AG04449 (cell line): ENCODE measurements around the gene GPR87.

Source experiments
- CTCF ChIA-PET: fragments of 350-600 bp; formaldehyde crosslinking; extraction: SDS; loops from one replicate; lab custom pipeline; 2021; ENCODE audit warnings: antibody characterized with exemption; lab: Yijun Ruan, JAX
- POLR2A ChIA-PET: fragments of 400-600, 350-600 bp; formaldehyde crosslinking; extraction: SDS; loops from one replicate; lab custom pipeline; 2020; ENCODE audit warnings: antibody characterized with exemption, inconsistent platforms; lab: Yijun Ruan, JAX
- DNase-seq: peaks from one replicate; pipeline ENCODE4 v3.0.0-alpha.2; 2010; ENCODE audit warnings: low read depth, low spot score
- H3K4me3 ChIP-seq: 2 replicates; pipeline ENCODE4 v1.5.1; 2011; ENCODE audit warnings: low read depth, mild to moderate bottlenecking, control low read depth, low read length
- CTCF ChIP-seq: IDR thresholded peaks from one replicate; pipeline ENCODE4 v1.5.1; 2011; ENCODE audit warnings: mild to moderate bottlenecking, moderate library complexity, low read length, control low read depth, inconsistent platforms; ENCODE audit not compliant: insufficient read depth; ENCODE audit errors: missing control alignments

GPR87 gene

GRCh38 chr3:151267066-151267465 lies 49.6 kb downstream of the GPR87 start:
- H3K4me3 ChIP-seq, result no peak overlapping the region
- no peak for TF ChIP-seq CTCF
- POLR2A ChIA-PET, result no interaction called here
- CTCF ChIA-PET, result interaction anchor here (1.4 to 3.4 kb wide), 5 partner anchors 13 to 111 kb away, joined by 5 to 35 read pairs (median 12); partner anchors contain the start of gene P2RY14
- no peak for DNase-seq

DNA sequence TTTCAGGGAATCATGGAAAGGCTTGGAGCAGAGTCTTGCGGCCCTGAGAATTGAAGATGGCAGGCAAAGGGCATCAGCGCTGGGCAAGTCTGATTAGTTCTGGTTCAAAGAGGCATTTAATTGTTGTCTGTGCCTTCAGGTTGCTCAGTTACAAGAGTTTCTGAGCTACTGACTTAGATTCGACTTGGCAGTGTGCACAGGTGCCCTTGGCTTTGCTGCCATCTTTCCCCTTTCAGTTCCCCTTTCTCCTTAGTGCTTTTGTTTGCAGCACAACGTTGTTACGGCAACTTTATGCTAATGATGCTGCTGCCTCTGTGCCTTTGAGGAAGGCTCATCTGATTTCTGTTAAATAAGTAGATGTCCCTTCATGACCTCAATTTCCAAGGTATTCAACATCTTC lies 50.8 kb downstream of the GPR87 start:
- DNase-seq, result no peak
- ChIA-PET CTCF (interaction anchor here (3.4 kb wide), 1 partner anchor 14 kb away, joined by 35 read pairs; the partner anchor contains the start of gene P2RY14), POLR2A (no interaction called here)
- no peak overlapping the region for H3K4me3 ChIP-seq
- TF ChIP-seq CTCF, result no peak

GRCh38 chr3:151265166-151265565 lies 51.5 kb downstream of the GPR87 start:
- no peak overlapping the region for H3K4me3 ChIP-seq
- no peak for TF ChIP-seq CTCF
- ChIA-PET CTCF (interaction anchor here (1.2 to 1.7 kb wide), 3 partner anchors 13 to 97 kb away, joined by 3 to 6 read pairs (median 4); no protein-coding TSS in a partner anchor), POLR2A (no interaction called here)
- no peak for DNase-seq

GRCh38 chr3:151264605-151265004 lies 52.0 kb downstream of the GPR87 start:
- ChIA-PET POLR2A (no interaction called here), CTCF (interaction anchor here (1.1 to 1.7 kb wide), 4 partner anchors 13 to 97 kb away, joined by 3 to 6 read pairs (median 4); no protein-coding TSS in a partner anchor)
- no peak for DNase-seq
- no peak for TF ChIP-seq CTCF
- H3K4me3 ChIP-seq, result no peak overlapping the region

GRCh38 chr3:151262871-151263525 lies 53.6 kb downstream of the GPR87 start:
- ChIA-PET CTCF (interaction anchor here (0.9 to 4.2 kb wide), 7 partner anchors 17 to 95 kb away, joined by 3 to 15 read pairs (median 4); no protein-coding TSS in a partner anchor), POLR2A (no interaction called here)
- TF ChIP-seq CTCF, result no peak
- no peak for DNase-seq
- H3K4me3 ChIP-seq, result no peak overlapping the region

DNA sequence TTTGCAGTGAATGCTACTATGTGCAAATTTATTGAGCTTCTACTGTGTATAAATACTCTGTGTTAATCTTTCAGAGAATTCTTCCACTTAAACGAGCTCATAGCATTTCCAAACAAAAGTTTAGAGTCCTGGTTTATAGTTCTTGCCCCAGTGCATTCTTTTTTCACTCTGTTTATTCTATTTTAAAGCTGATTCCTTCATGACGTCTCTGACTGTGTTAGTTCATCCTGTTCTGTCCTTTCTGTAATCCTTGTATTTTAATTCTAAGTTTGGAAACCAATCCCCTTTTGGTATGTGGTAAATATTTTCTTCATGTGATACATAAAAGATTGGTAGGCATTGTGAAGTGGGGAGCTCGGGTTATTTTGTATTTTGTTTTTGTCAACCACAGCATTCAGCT lies 57.0 kb downstream of the GPR87 start:
- DNase-seq, result no peak
- POLR2A ChIA-PET, result no interaction called here
- no peak overlapping the region for H3K4me3 ChIP-seq
- no peak for TF ChIP-seq CTCF
- CTCF ChIA-PET, result interaction anchor here (0.9 to 4.2 kb wide), 3 partner anchors 23 to 91 kb away, joined by 3 to 15 read pairs (median 9); no protein-coding TSS in a partner anchor
